Measurements from ENCODE around the gene PROB1. TPM values are rescaled to one million over a fixed set of nuclear protein-coding genes. Genes with fewer than 3 reads are reported as not detected.
A peak's percentile ranks its signal among the peaks of the same experiment; 100 is the strongest.

PROB1 gene
- total and polyA plus RNA-seq, 9 of the 15 experiments (the other 6 are each of a cell fraction or from before 2014, with no cell fraction given) = 0.01 to 1.8 (median 0.47) TPM

- no peaks in the 10 kb centered on the region for H3K9me1 ChIP-seq (ENCODE audit: control insufficient read depth, insufficient read depth, low read length)
- H3K4me3 ChIP-seq = no peak overlapping the region
- ChIA-PET CTCF (ENCODE audit: low intra/inter-chr PET ratio) (no interaction called here), POLR2A (interaction anchor here (0.6 to 1.8 kb wide), 7 partner anchors 10 to 102 kb away, joined by 3 to 5 read pairs (median 4); no protein-coding TSS in a partner anchor)
- H4K20me1 ChIP-seq (replicated peaks; ENCODE audit: control insufficient read depth, insufficient read depth, low read length) = no peaks in the 10 kb centered on the region
- no TSS peak for BruUV-seq (replicated peaks)
- TF ChIP-seq NCOA6 (IDR thresholded peaks at IDR 0.05) (no peak), BCOR (IDR thresholded peaks at IDR 0.05) (no peak), MITF (IDR thresholded peaks at IDR 0.05) (no peak), MTA1 (IDR thresholded peaks at IDR 0.05; ENCODE audit: borderline replicate concordance) (no peak), ZNF239 (CRISPR knock-in tag; IDR thresholded peaks at IDR 0.05) (no peak)
- no peak overlapping the region for H2AFZ ChIP-seq (ENCODE audit: low read depth, low read length)
- FAIRE-seq (no peak), DNase-seq (ENCODE audit: extremely low read depth in 1 of 4, low spot score in 3 of 4) (no peak), ATAC-seq (no peak)
- no peaks in the 10 kb centered on the region for H3K9me3 ChIP-seq (replicated peaks; ENCODE audit: control insufficient read depth, insufficient read depth, low read depth, low read length)
- intact Hi-C loops (cut with micrococcal nuclease) (no loop called here), in situ Hi-C loops (cut with MboI) (loop anchor here (10.0 kb wide), 1 partner anchor 354 kb away; no protein-coding TSS in a partner anchor)
- H3K79me2 ChIP-seq (ENCODE audit: control insufficient read depth, insufficient read depth, low read length) = no peaks in the 10 kb centered on the region
- H3K4me2 ChIP-seq (ENCODE audit: insufficient read depth, low read length) = no peak overlapping the region
- no peak overlapping the region for H3K27ac ChIP-seq (ENCODE audit: extremely low read depth, low read depth, low read length)
- H3K36me3 ChIP-seq (ENCODE audit: control insufficient read depth, insufficient read depth, low read length) = no peaks in the 10 kb centered on the region
- 35% methylated on average over 15 of the region's 17 CpGs for WGBS (ENCODE audit: insufficient coverage, low coverage, missing lambda C conversion rate)
- H3K4me1 ChIP-seq (replicated peaks in 1 of 2; ENCODE audit: control insufficient read depth in 2 of 2, insufficient read depth in 2 of 2, low read length in 2 of 2) = peaks cover 4 to 18% of the 10 kb centered on the region in 2 experiments
- no peaks in the 10 kb centered on the region for H3K27me3 ChIP-seq (ENCODE audit: control insufficient read depth in 2 of 2, insufficient read depth in 2 of 2, low read length in 2 of 2)
- H3K9ac ChIP-seq (ENCODE audit: insufficient read depth in 1 of 2, low read depth in 2 of 2, low read length in 2 of 2) = peak overlapping the region in 1 of 2 experiments; percentile 37; a peak in 1 of 4 replicates
Observed at GRCh38 chr5:139410993-139411828, 16.3 kb upstream of the PROB1 start.
